ENCODE measurements around the gene NEK1.

DNA sequence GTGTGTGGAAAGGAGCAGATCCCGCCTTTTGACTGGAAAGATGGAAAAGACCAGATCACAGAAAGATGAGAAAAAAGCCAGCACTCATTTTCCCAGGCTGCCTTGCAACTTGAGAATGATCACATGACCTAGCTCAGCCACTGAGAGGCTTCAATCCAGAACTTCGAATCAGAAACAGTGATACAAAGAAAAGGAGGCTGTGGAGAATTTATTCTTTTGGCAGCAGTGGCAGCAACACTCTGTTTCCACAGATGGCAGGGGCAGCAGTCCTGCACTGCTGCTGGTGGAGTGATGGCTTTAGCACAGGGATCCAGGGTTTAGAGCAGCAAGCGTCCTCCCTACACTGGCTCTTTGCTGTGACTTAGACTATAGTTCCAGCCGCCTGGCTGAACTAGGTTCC lies 263.8 kb downstream of the NEK1 start:
- no peak for TF ChIP-seq ZFP36 (IDR thresholded peaks at IDR 0.05; ENCODE audit: borderline replicate concordance, low read depth, low read length, partially characterized antibody)
- TF ChIP-seq, protein P1, sequence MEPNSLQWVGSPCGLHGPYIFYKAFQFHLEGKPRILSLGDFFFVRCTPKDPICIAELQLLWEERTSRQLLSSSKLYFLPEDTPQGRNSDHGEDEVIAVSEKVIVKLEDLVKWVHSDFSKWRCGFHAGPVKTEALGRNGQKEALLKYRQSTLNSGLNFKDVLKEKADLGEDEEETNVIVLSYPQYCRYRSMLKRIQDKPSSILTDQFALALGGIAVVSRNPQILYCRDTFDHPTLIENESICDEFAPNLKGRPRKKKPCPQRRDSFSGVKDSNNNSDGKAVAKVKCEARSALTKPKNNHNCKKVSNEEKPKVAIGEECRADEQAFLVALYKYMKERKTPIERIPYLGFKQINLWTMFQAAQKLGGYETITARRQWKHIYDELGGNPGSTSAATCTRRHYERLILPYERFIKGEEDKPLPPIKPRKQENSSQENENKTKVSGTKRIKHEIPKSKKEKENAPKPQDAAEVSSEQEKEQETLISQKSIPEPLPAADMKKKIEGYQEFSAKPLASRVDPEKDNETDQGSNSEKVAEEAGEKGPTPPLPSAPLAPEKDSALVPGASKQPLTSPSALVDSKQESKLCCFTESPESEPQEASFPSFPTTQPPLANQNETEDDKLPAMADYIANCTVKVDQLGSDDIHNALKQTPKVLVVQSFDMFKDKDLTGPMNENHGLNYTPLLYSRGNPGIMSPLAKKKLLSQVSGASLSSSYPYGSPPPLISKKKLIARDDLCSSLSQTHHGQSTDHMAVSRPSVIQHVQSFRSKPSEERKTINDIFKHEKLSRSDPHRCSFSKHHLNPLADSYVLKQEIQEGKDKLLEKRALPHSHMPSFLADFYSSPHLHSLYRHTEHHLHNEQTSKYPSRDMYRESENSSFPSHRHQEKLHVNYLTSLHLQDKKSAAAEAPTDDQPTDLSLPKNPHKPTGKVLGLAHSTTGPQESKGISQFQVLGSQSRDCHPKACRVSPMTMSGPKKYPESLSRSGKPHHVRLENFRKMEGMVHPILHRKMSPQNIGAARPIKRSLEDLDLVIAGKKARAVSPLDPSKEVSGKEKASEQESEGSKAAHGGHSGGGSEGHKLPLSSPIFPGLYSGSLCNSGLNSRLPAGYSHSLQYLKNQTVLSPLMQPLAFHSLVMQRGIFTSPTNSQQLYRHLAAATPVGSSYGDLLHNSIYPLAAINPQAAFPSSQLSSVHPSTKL (CRISPR knock-in tag; IDR thresholded peaks at IDR 0.05) = no peak
- TF ChIP-seq ZNF670 (CRISPR knock-in tag; IDR thresholded peaks at IDR 0.05; ENCODE audit: borderline replicate concordance) = no peak
- no peak for TF ChIP-seq ZNF563 (CRISPR knock-in tag; IDR thresholded peaks at IDR 0.05)
- no peak for TF ChIP-seq EZH2 (conservative IDR thresholded peaks at IDR 0.05; ENCODE audit: low read depth, low read length)
- TF ChIP-seq, protein P2, sequence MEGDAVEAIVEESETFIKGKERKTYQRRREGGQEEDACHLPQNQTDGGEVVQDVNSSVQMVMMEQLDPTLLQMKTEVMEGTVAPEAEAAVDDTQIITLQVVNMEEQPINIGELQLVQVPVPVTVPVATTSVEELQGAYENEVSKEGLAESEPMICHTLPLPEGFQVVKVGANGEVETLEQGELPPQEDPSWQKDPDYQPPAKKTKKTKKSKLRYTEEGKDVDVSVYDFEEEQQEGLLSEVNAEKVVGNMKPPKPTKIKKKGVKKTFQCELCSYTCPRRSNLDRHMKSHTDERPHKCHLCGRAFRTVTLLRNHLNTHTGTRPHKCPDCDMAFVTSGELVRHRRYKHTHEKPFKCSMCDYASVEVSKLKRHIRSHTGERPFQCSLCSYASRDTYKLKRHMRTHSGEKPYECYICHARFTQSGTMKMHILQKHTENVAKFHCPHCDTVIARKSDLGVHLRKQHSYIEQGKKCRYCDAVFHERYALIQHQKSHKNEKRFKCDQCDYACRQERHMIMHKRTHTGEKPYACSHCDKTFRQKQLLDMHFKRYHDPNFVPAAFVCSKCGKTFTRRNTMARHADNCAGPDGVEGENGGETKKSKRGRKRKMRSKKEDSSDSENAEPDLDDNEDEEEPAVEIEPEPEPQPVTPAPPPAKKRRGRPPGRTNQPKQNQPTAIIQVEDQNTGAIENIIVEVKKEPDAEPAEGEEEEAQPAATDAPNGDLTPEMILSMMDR (CRISPR knock-in tag; IDR thresholded peaks at IDR 0.05) = no peak
- no peak for TF ChIP-seq RARA (CRISPR knock-in tag; IDR thresholded peaks at IDR 0.05)
- no peak for TF ChIP-seq HOXA5 (CRISPR knock-in tag; IDR thresholded peaks at IDR 0.05)
- no peak for TF ChIP-seq RNF2 (conservative IDR thresholded peaks at IDR 0.05; ENCODE audit: low read depth)
- TF ChIP-seq GATAD2A (CRISPR knock-in tag; IDR thresholded peaks at IDR 0.05) = no peak

All from HepG2 (cell line).